PC-9 (cell line): ENCODE results near the gene RAMP1. TPM values are rescaled to one million over a fixed set of nuclear protein-coding genes. Genes with fewer than 3 reads are reported as not detected.

Source experiments
- BruUV-seq: library from RNA; stranded (reverse); fragments of 400-500 nt; replicated peaks from 2 replicates; lab custom pipeline; 2021; lab: Mats Ljungman, UMichigan
- CTCF ChIA-PET: fragments of 300-600 bp; sonication (Branson Sonifier 250); formaldehyde crosslinking; loops from one replicate; lab custom pipeline; 2022; ENCODE audit warnings: antibody characterized with exemption; lab: Charles Lee
- POLR2A ChIA-PET: fragments of 300-600 bp; sonication (Branson Sonifier 250); formaldehyde crosslinking; loops from one replicate; lab custom pipeline; 2022; ENCODE audit warnings: antibody characterized with exemption; ENCODE audit not compliant: unreplicated experiment; lab: Charles Lee
- DNase-seq, 2 experiments: peaks; one replicate each; pipeline versions ENCODE4 v3.0.0 to v3.0.0-alpha.2; 2015 to 2022; ENCODE audit warnings: mixed read lengths in 1 of 2
- H2AFZ ChIP-seq: fragments of 200-600 bp; sonication (generic); 2 replicates; pipeline ENCODE4 v1.8.1; 2017; ENCODE audit warnings: antibody characterized with exemption
- H3F3A ChIP-seq: fragments of 200-600 bp; sonication (generic); 2 replicates; pipeline ENCODE4 v1.8.1; 2017; ENCODE audit warnings: antibody characterized with exemption, mild to moderate bottlenecking, low read depth; ENCODE audit not compliant: insufficient read depth
- H3K27ac ChIP-seq: fragments of 200-600 bp; sonication (generic); 2 replicates; pipeline ENCODE4 v1.6.1; 2016; ENCODE audit warnings: mixed run types
- H3K27me3 ChIP-seq: fragments of 200-600 bp; sonication (generic); 2 replicates; pipeline ENCODE4 v1.6.1; 2016; ENCODE audit warnings: low read depth, mixed run types; ENCODE audit not compliant: insufficient read depth
- H3K36me3 ChIP-seq: fragments of 200-600 bp; sonication (generic); 2 replicates; pipeline ENCODE4 v1.6.1; 2016; ENCODE audit warnings: low read depth, mixed run types
- H3K4me1 ChIP-seq: fragments of 200-600 bp; sonication (generic); replicated peaks from 2 replicates; pipeline ENCODE4 v1.6.1; 2016; ENCODE audit warnings: mixed run types; ENCODE audit not compliant: insufficient read depth
- H3K4me2 ChIP-seq: fragments of 200-600 bp; sonication (generic); 2 replicates; pipeline ENCODE4 v1.6.1; 2017; ENCODE audit warnings: mixed run types
- H3K4me3 ChIP-seq: fragments of 200-600 bp; sonication (generic); 2 replicates; pipeline ENCODE4 v1.6.1; 2016; ENCODE audit warnings: mixed run types
- H3K79me2 ChIP-seq: fragments of 200-600 bp; sonication (generic); 2 replicates; pipeline ENCODE4 v1.6.1; 2017; ENCODE audit warnings: low read depth, mixed run types
- H3K9me2 ChIP-seq: fragments of 200-600 bp; sonication (generic); 2 replicates; pipeline ENCODE4 v1.8.1; 2017; ENCODE audit warnings: mild to moderate bottlenecking; ENCODE audit not compliant: insufficient read depth
- H3K9me3 ChIP-seq: fragments of 200-600 bp; sonication (generic); 2 replicates; pipeline ENCODE4 v1.8.1; 2016; ENCODE audit warnings: low read depth; ENCODE audit not compliant: insufficient read depth
- H4K20me1 ChIP-seq: fragments of 200-600 bp; sonication (generic); 2 replicates; pipeline ENCODE4 v1.8.1; 2017; ENCODE audit not compliant: insufficient read depth
- CTCF ChIP-seq: fragments of 200-600 bp; sonication (generic); conservative IDR thresholded peaks from 2 replicates; pipeline ENCODE4 v1.6.1; 2017; ENCODE audit warnings: mixed run types, antibody characterized with exemption, mild to moderate bottlenecking, moderate library complexity
- EZH2 ChIP-seq: fragments of 200-600 bp; sonication (generic); IDR thresholded peaks from 2 replicates; pipeline ENCODE4 v1.8.0; 2017; ENCODE audit warnings: antibody characterized with exemption, low read depth
- intact Hi-C: fragments of 100-400 bp; cut with micrococcal nuclease; formaldehyde crosslinking; loops from one replicate; pipeline ENCODE4 v1.10.0; 2022; ENCODE audit not compliant: unreplicated experiment
- total RNA-seq: library from RNA; stranded (reverse); gene quantifications from 2 replicates; pipeline ENCODE4 v1.2.3, GENCODE V29; 2021

Gene RAMP1
- total RNA-seq, 1 experiment from 2014 or later: 48.7 TPM

GRCh38 chr2:237939251-237939650, 79.8 kb downstream of the RAMP1 start:
- no TSS peak for BruUV-seq
- TF ChIP-seq EZH2 (no peak), CTCF (no peak)
- H3K27me3 ChIP-seq: no peaks in the 10 kb centered on the region
- no peaks in the 10 kb centered on the region for H3K36me3 ChIP-seq
- H2AFZ ChIP-seq: no peak overlapping the region
- intact Hi-C loops: no loop called here
- H3K4me1 ChIP-seq: peaks cover 12% of the 10 kb centered on the region
- no peak overlapping the region for H3K4me3 ChIP-seq
- H4K20me1 ChIP-seq: no peaks in the 10 kb centered on the region
- POLR2A ChIA-PET: no interaction called here
- H3K9me3 ChIP-seq: peaks cover 4% of the 10 kb centered on the region; the same call in 1 of the 2 replicates
- H3K27ac ChIP-seq: no peak overlapping the region
- DNase-seq: no peak
- H3K9me2 ChIP-seq: no peaks in the 10 kb centered on the region
- CTCF ChIA-PET: no interaction called here
- H3F3A ChIP-seq: 0 out of 2 replicates have a peak, but pooled peaks cover 3% of the 10 kb centered on the region
- H3K79me2 ChIP-seq: no peaks in the 10 kb centered on the region
- no peak overlapping the region for H3K4me2 ChIP-seq

- BruUV-seq: no TSS peak
These were observed 81.4 kb downstream of the RAMP1 start for GRCh38 chr2:237940828-237941227.

GRCh38 chr2:237941239-237941638, 81.8 kb downstream of the RAMP1 start:
- no peak overlapping the region for H3K4me3 ChIP-seq
- H3K27me3 ChIP-seq: no peaks in the 10 kb centered on the region
- H3F3A ChIP-seq: no peaks in the 10 kb centered on the region
- no peaks in the 10 kb centered on the region for H3K9me2 ChIP-seq
- no peak overlapping the region for H2AFZ ChIP-seq
- no peak overlapping the region for H3K4me2 ChIP-seq
- ChIA-PET POLR2A (no interaction called here), CTCF (interaction anchor here (0.6 kb wide), 1 partner anchor 10 kb away, joined by 10 read pairs; no protein-coding TSS in a partner anchor)
- no peaks in the 10 kb centered on the region for H3K79me2 ChIP-seq
- H4K20me1 ChIP-seq: no peaks in the 10 kb centered on the region
- peaks cover 10% of the 10 kb centered on the region; the same call in 1 of the 2 replicates for H3K9me3 ChIP-seq
- no peak for TF ChIP-seq EZH2
- TF ChIP-seq CTCF: no peak
- DNase-seq: no peak
- no TSS peak for BruUV-seq
- H3K4me1 ChIP-seq: peaks cover 3% of the 10 kb centered on the region
- H3K36me3 ChIP-seq: no peaks in the 10 kb centered on the region
- no peak overlapping the region for H3K27ac ChIP-seq
- intact Hi-C loops: no loop called here

More at GRCh38 chr2:237940828-237941227, 81.4 kb downstream of the RAMP1 start:
- H3K36me3 ChIP-seq: no peaks in the 10 kb centered on the region
- H3K9me3 ChIP-seq: peaks cover 10% of the 10 kb centered on the region; the same call in 1 of the 2 replicates
- no peak overlapping the region for H3K27ac ChIP-seq
- H3F3A ChIP-seq: no peaks in the 10 kb centered on the region
- intact Hi-C loops: no loop called here
- ChIA-PET CTCF (no interaction called here), POLR2A (no interaction called here)
- H3K9me2 ChIP-seq: no peaks in the 10 kb centered on the region
- H3K4me1 ChIP-seq: peaks cover 7% of the 10 kb centered on the region
- no peaks in the 10 kb centered on the region for H4K20me1 ChIP-seq
- TF ChIP-seq CTCF (no peak), EZH2 (no peak)
- no peak for DNase-seq
- no peak overlapping the region for H3K4me3 ChIP-seq
- no peak overlapping the region for H2AFZ ChIP-seq
- H3K79me2 ChIP-seq: no peaks in the 10 kb centered on the region
- H3K4me2 ChIP-seq: no peak overlapping the region
- no peaks in the 10 kb centered on the region for H3K27me3 ChIP-seq
